Measurements from ENCODE around the gene SLC35F5.

SLC35F5 gene

GRCh38 chr2:113675875-113676274 is 80.6 kb downstream of the SLC35F5 start:
- TF ChIP-seq POLR2AphosphoS5 (IDR thresholded peaks at IDR 0.05; ENCODE audit: low read depth, low read length) (no peak), REST (IDR thresholded peaks at IDR 0.05; ENCODE audit: insufficient read depth in 1 of 2, low read depth in 2 of 2, low read length in 2 of 2) (no peak), FOXP2 (optimal IDR thresholded peaks at IDR 0.05; ENCODE audit: borderline replicate concordance, extremely low read depth, extremely low read length, insufficient read depth) (no peak), SIN3A (IDR thresholded peaks at IDR 0.05; ENCODE audit: borderline replicate concordance, insufficient read depth, low read length) (no peak), TAF1 (IDR thresholded peaks at IDR 0.05; ENCODE audit: borderline replicate concordance, insufficient read depth, low read length) (no peak)

GRCh38 chr2:113672326-113672932 is 84.0 kb downstream of the SLC35F5 start:
- no peak for TF ChIP-seq REST (IDR thresholded peaks at IDR 0.05; ENCODE audit: insufficient read depth in 1 of 2, low read depth in 2 of 2, low read length in 2 of 2)
- TF ChIP-seq SIN3A (IDR thresholded peaks at IDR 0.05; ENCODE audit: borderline replicate concordance, insufficient read depth, low read length), result no peak
- no peak for TF ChIP-seq FOXP2 (optimal IDR thresholded peaks at IDR 0.05; ENCODE audit: borderline replicate concordance, extremely low read depth, extremely low read length, insufficient read depth)
- no peak for TF ChIP-seq POLR2AphosphoS5 (IDR thresholded peaks at IDR 0.05; ENCODE audit: low read depth, low read length)
- no peak for TF ChIP-seq TAF1 (IDR thresholded peaks at IDR 0.05; ENCODE audit: borderline replicate concordance, insufficient read depth, low read length)

All from PFSK-1 (cell line).